Fibroblast of upper back skin (primary cell): ENCODE data around the gene SLC12A3.
A peak's percentile ranks its signal among the peaks of the same experiment; 100 is the strongest.

Experiments used
- DNase-seq: peaks from one replicate; pipeline ENCODE4 v3.0.0-alpha.2; 2013

SLC12A3 gene

DNA sequence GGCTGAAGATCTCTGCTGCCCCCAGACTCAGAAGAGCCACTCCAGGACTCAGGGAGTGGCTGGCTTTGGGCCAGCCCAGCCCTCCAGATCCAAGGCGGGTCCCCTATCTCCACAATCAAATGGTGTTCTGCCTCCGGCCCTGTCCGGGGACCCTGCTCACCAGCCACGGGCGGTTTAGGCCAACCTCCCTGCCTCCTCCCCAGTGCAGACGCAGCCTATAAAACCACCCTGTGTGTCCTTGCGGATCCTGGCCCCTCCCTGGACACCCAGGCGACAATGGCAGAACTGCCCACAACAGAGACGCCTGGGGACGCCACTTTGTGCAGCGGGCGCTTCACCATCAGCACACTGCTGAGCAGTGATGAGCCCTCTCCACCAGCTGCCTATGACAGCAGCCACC is at the start of gene SLC12A3:
SLC12A3 (plus strand) TSS at position 248 of the 400 bp plus-strand sequence; CDS start at position 277, 29 bp downstream.
- no peak for DNase-seq

DNA sequence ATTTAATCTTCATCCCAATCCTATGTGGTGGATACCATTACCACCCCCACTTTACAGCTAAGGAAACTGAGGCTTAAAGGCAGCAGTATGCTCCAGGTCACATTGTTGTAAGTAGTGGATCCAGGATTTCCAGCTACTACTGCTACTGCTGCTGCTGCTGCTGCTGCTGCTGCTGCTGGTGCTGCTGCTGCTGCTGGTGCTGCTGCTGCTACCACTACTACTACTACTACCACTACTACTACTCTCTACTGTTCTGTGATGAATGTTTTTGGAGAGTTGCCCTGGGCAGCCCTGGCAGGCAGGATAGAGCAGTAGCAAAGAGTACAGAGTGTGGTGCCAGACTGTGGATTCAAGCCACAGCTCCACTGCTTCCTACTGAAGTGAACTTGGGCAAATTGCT is 49.3 kb upstream of the SLC12A3 start:
- no peak for DNase-seq

- DNase-seq, result no peak
Observed at GRCh38 chr16:56817056-56817455, 48.0 kb upstream of the SLC12A3 start.

- DNase-seq, result no peak
Observed at GRCh38 chr16:56817938-56818337, 47.1 kb upstream of the SLC12A3 start.

DNA sequence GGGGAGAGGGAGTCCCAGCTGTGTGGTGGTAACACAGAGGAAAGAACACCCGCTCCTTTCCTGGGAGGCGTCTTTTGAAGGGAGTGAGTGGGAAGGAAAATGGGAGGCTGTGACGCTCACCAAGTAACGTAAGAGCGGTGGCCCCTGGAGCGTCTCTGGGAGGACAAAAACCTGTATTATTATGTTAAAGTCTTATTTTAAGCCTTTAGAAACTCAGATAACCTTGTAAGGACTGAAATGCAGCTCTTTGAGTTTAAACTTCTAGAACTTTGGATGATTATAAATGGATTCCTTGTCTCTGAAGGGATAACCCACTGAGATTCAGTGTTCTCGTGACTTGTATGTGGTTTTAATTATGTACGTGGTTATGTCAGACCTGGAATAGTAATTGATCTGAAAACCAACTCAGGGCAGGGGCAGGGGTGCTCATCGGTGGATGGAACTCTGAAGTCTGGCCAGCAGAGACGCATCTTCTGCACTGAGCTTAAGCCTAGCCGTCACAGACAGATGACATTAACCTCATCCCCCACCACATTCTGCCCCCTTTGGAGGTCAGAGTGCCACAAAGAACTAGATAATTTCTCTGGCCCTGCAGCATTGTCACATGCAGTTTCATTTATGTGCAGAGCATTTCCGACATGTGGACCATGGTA is 41.8 kb upstream of the SLC12A3 start:
- DNase-seq, result no peak

DNA sequence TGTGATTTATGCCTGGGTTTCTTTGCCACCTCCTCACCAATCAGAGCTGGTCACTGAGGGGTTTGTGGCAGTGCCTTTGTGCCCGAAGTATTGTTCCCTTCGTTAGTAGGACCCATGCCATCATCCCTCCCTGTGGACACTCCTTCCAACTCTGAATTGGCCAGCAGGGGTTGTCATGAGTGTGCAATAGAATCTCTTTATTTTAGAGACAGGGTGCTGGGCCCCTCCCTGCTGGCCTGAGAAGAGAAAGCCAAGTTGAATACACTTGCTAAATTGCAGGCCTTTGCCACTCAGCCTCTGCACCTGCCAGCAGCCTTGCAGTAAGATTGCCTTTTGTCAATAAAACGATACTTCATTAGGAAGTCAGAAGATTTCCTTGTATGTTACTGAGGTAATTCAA is 40.7 kb upstream of the SLC12A3 start:
- DNase-seq, result no peak

DNA sequence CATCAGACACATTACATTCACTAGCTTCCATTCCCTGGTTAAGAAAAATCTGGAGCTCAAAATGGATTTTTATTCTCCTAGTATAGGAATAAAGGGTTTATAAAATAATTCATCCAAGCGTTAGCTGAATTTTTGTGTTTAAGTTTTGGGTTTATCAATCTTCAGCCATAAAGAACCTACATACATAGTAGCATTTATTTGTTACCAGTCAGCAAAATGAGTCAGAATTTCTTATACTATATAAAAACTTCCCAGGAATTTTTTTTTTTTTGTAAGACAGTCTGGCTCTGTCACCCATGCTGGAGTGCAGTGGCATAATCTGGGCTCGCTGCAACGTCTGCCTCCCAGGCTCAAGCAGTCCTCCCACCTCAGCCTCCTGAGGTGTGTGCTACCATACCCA is 40.2 kb upstream of the SLC12A3 start:
- DNase-seq, result no peak

DNA sequence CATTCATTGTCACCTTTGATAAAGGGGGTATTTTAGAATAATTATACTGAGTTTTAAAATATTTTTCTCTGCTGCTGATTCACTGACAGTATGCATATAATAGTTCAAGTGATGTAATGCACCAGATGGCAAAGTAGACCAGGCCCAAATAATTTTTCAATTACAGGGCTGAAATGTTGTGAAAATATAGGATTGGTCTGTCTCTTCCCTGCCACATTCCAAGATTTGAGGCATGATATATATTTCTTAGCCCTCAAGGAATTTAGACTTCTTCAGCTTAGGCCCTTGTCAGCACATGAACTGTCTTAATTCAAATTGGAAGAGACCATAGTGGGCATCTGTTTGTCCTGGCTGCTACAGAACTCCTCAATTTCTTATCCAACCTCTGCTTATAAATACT is 39.2 kb upstream of the SLC12A3 start:
- peak; percentile 44 for DNase-seq

- DNase-seq, result no peak
Observed at GRCh38 chr16:56828647-56829046, 36.4 kb upstream of the SLC12A3 start.

GRCh38 chr16:56830669-56831068 is 34.3 kb upstream of the SLC12A3 start:
- peak; percentile 50 for DNase-seq

- DNase-seq, result no peak
Observed at GRCh38 chr16:56832768-56833167, 32.2 kb upstream of the SLC12A3 start.

DNA sequence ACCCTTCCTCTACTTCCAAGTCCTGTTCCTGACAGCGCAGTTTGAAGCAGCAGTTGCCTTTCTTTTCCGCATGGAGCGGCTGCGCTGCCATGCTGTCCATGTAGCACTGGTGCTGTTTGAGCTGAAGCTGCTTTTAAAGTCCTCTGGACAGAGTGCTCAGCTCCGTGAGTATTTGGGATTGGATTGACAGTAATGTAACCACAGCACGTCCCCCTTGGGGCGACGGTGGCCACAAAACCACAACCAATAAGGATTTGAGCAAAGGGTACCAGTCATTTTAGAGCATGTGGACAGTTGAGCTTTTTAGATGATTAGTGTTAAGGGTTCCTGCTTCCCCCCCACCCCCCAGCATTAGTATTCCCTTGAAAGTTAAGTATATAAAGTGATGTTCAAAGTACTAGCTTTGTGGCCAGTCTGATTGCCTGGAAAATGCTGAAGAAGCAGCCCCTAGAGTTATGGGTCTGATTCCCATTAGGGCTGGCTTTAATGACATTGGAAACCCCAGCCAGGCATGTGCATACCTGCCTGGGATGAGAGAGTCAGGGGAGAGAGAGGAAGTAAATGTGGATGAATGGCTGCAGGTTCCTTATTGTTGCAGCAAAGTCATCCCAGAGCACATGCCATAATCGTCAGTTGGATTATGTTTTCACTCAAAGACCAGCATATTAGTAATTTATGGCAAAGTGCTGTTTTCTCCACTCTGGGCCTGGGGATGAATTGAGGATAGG is 31.6 kb upstream of the SLC12A3 start:
- peak; percentile 45 for DNase-seq

DNA sequence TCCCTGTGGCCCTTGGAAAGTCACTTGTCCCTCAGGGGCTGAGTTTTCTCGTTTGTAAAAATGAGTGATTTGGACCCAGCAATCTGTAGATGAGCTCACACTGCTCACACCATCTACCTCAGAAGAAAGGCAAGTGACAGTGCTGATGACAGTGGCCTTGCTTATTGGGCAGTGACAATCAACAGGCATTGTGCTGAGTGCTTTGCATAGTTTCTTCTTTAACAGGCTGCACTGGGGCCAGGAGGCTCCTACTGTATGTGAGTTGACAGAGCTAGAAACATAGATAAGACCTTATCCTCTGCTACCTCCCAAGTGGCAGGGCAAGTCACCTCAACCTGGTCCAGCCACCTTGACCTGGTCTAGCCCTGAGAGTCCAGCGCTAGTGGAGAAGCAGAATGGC is 29.7 kb upstream of the SLC12A3 start:
- DNase-seq, result no peak

GRCh38 chr16:56836410-56837230 is 28.4 kb upstream of the SLC12A3 start:
- DNase-seq, result no peak

DNA sequence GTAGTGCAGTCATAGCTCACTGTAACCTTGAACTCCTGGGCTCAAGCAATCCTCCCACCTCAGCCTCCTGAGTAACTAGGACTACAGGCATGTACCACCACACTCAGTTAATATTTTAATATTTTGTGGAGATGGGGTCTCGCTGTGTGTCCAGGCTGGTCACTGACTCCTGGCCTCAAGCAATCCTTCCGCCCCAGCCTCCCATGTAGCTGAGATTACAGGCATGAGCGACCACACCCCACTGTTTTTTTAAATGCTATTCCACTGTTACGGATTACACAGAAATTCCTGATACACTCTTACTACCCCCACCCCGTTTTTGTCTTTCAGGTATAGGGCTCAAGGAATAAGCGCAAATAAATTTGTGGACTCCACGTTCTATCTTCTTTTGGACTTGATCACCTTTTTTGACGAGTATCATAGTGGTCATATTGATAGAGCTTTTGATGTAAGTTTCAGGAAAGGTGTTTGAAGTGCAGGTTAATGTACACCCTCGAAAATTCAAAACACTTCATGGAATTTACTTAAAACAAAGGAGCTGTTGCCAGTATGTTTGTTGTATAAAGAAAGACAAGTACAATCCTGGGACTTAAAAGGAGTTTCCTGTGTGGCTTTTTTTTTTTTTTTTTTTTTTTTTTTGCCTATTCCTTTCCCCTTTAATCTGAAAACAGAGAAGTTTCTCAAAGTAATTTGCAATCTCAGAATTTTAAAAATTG is 26.2 kb upstream of the SLC12A3 start:
- DNase-seq, result no peak

DNA sequence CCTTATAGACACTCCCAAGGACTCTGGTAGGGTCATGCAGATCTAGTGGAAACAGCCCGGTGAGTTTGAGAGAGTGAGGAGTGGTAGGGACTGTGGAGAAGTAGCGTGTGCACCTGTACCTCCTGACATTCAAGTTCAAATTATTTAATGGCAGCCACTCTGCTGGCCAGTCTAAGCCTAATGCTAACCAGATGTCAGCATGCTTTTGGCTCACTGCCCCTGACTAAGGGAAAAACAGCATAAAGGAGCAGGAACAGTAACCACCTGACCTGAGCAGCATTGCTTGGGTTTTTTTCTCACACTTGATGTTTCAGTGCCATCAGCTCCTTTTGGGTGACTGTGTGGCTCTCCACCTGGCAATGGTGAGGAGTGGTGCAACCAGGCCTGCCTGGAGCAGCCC is 23.8 kb upstream of the SLC12A3 start:
- peak; percentile 62 for DNase-seq

- DNase-seq, result no peak
Observed at GRCh38 chr16:56841659-56842058, 23.3 kb upstream of the SLC12A3 start.

DNA sequence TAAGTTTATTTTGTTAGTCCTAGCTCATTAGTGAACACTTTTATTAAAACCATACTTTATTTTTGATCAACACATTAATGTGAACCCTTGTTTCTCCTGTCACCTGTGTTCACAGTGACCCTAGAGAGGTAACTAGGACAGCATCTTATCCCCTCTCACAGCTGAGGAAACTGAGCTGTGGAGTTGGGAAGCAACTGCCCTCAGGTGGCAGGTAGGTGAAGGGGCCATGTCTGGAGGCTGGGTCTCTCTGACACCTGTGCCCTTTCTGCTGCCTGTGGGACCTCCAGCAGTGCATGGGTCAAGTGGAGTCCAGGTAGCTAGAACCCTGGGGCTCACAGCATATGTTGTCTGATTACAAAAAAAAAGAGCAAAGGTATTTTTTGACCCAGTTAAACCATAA is 22.9 kb upstream of the SLC12A3 start:
- no peak for DNase-seq

- no peak for DNase-seq
Observed at GRCh38 chr16:56844056-56844455, 21.0 kb upstream of the SLC12A3 start.

GRCh38 chr16:56847173-56847910 is 17.7 kb upstream of the SLC12A3 start:
- no peak for DNase-seq

- DNase-seq, result peak; percentile 69
Observed at GRCh38 chr16:56848029-56848936, 16.7 kb upstream of the SLC12A3 start.
